Fibroblast of skin of back (primary cell): ENCODE results near the gene CRYBG3.
A peak's percentile ranks its signal among the peaks of the same experiment; 100 is the strongest.

Source experiments
- DNase-seq: peaks from one replicate; pipeline ENCODE4 v3.0.0-alpha.2; 2013

CRYBG3 gene

GRCh38 chr3:97948351-97949109 lies 126.7 kb downstream of the CRYBG3 start:
- DNase-seq = no peak

DNA sequence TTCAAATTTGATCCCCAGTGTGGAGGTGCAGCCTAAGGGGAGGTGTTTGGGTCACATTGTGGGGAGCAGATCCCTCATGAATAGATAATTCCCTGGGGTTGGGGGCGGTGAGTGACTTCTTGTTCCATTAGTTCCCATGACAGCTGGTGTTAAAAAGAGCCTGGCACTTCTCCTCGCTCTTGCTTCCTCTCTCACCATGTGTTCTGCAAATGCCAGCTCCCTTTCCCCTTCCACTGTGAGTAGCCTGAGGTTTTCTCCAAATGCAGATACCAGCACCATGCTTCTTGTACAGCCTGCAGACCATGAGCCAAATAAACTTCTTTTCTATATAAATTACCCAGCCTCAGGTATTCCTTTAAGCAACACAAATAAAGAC lies 127.3 kb downstream of the CRYBG3 start:
- DNase-seq = no peak

GRCh38 chr3:97949743-97950142 lies 127.9 kb downstream of the CRYBG3 start:
- DNase-seq = no peak

- no peak for DNase-seq
Observed at GRCh38 chr3:97950360-97950759, 128.5 kb downstream of the CRYBG3 start.

- no peak for DNase-seq
Observed at GRCh38 chr3:97952280-97952679, 130.5 kb downstream of the CRYBG3 start.

DNA sequence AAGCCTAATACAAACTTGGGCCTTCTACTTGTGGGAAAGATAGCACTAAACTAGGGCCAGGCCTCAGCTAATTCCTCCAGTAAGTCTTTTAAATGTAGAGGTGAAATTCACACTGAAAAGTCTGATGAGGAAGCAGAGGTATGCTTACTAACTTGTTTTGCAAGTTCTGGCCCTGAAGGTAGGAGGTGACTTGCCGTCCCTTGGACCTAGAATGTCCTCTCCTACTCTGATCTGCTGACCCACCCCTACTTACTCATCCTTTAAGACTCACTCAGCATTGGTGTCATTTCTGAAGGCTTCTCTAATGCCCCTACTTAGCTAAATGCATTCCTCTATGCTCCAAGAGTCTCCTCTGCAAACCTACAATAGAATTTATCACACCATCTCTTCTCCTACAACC lies 131.1 kb downstream of the CRYBG3 start:
- no peak for DNase-seq

DNA sequence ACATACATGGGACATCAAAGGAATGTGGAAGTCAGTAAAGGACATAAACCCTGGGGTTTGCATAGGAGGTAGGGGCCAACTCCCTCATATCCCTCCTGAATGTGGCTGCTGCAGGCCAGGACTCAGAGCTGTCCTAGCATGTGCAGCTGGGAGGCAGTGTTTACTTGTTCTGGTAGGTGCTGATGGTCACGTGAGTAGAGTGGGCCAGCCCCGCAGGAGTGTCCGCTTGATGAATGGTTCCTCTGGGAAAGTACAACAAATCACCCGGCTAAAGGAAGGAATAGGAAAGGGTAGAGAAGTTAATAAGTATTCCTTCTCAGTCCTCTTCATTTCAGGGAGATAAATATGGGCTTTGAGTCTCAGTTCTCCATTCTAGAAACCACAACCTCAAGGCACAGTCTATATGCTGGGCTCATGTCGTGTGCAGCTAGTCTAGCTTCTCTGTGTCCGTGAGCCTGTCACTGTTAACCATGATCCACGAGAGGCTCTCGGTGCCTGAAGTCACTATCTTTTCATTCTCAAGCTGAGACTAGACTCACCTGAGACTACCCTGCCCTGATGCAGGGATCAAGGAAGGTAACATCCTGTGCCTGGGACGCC lies 132.5 kb downstream of the CRYBG3 start:
- no peak for DNase-seq

- DNase-seq = no peak
Observed at GRCh38 chr3:97956051-97956450, 134.2 kb downstream of the CRYBG3 start.

GRCh38 chr3:97957617-97958311 lies 136.0 kb downstream of the CRYBG3 start:
- no peak for DNase-seq

DNA sequence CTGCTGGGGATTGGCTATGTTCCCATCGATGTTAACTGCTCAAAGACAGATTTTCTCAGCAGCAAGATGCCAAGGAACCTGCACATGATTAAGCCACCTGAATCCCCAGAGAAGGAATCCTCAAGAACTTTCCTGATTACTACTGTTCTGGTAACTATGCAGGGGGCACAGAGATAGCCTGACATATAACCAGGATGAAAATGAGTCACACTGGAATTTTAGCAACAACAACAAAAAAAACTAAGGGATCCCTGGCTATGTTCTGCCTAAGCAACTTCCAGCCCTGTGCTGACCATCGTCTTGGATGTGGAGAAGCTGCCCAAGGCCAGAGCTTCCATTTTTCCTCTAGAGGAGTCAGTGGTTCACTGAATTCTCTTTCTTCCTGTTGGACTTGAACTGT lies 136.6 kb downstream of the CRYBG3 start:
- peak; percentile 46 for DNase-seq

DNA sequence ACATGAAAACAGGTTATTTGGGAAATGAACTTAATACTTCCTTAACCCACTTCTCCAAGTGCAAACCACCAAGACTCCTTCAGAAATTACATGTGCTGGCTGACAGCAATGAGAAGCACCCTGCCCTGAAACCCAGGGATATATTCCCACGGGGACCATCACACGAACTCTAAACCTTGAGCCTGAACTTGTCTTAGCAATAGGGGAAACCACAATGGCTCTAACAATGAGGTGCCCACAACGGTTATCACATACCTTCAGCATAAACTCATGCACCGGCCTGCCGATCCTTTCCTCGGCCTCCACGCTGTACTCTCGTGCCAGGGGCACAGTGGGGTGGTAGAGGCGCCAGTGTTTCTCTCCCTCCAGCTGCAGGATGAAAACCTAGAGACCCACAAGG lies 137.0 kb downstream of the CRYBG3 start:
- no peak for DNase-seq

DNA sequence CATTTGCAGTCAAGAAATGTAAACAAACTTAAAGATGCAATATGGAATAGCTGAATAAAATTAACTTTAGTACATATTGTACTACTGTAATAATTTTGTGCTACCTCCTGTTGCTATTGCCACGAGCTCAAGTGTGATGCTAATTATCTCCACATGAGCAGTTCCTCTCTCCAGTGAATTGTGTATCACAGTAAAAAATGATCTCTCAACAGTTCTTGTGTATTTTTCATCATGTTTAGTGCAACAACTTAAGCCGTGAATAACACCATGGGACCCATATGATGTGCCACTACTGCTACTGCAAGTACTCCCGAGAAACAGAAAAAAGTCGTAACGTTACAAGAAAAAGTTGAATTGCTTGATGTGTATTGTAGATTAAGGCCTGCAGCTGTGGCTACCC lies 138.1 kb downstream of the CRYBG3 start:
- DNase-seq = no peak

GRCh38 chr3:97960551-97960950 lies 138.7 kb downstream of the CRYBG3 start:
- DNase-seq = no peak

GRCh38 chr3:97960993-97961766 lies 139.4 kb downstream of the CRYBG3 start:
- no peak for DNase-seq

- DNase-seq = no peak
Observed at GRCh38 chr3:97967966-97968365, 146.2 kb downstream of the CRYBG3 start.

DNA sequence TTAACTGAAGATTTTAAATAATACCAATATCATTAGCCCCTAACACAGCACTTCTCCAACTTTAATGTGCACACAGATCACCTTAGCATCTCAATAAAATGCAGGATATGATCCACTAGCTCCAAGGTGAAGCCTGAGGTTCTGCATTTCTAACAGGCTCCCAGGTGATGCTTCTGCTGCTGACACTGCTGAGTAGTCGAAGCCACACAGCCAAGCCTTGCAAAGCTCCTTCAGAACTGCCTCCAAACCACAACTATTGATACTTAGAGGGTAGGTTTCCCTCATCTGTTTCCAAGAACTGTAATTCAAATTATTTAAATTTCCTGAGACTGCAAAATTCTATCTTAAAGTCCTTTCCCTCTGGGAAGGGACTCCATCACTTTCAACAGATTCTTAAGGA lies 146.6 kb downstream of the CRYBG3 start:
- no peak for DNase-seq

DNA sequence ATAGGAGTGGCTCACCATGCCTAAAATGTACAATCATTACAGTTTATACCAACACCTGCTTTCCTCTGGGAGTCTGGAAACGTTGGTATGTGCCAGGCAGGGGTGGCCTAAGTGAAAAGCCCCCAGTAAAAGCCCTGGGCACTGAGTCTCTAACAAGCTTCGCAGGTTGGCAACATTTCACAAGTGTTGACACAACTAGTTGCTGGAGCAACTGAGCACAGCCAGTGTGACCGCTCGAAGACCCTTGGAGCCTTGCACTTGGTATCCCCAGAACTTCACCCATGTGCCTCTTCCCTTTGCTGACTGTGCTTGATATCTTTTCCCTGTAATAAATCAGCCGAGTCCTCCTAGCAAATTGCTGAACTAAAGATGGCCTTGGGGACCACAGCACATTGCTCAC lies 147.7 kb downstream of the CRYBG3 start:
- DNase-seq = no peak

- no peak for DNase-seq
Observed at GRCh38 chr3:97970156-97970555, 148.3 kb downstream of the CRYBG3 start.

DNA sequence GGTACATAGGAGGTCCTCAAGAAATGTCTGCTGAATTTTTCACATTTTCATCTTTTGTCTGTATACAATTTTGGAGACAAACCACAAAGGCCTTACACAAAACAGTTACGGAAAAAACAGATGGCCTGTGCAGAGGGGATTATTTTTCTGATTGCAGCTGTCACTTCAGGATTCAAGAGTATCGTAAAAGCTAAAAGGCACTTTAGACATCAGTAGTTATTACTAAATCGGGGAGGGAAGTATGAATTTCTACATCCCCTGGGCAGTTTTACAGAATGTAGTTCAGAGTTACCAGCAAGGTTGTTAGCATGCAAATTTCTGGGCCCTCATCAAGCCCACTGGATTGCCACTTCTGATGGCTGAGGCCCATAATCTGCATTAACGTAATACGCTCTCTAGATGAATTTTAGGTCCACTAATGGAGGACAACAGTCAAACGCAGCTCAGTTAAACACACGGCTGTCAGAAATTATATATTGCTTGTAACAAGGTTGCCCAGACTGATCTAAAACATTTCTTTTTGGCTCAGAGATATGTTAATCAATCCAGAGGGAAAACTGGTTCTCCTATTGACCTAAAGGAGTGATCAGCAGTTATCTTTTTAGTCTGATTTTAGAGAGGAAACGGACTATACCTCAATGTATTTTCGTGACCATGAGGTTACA lies 149.3 kb downstream of the CRYBG3 start:
- no peak for DNase-seq

DNA sequence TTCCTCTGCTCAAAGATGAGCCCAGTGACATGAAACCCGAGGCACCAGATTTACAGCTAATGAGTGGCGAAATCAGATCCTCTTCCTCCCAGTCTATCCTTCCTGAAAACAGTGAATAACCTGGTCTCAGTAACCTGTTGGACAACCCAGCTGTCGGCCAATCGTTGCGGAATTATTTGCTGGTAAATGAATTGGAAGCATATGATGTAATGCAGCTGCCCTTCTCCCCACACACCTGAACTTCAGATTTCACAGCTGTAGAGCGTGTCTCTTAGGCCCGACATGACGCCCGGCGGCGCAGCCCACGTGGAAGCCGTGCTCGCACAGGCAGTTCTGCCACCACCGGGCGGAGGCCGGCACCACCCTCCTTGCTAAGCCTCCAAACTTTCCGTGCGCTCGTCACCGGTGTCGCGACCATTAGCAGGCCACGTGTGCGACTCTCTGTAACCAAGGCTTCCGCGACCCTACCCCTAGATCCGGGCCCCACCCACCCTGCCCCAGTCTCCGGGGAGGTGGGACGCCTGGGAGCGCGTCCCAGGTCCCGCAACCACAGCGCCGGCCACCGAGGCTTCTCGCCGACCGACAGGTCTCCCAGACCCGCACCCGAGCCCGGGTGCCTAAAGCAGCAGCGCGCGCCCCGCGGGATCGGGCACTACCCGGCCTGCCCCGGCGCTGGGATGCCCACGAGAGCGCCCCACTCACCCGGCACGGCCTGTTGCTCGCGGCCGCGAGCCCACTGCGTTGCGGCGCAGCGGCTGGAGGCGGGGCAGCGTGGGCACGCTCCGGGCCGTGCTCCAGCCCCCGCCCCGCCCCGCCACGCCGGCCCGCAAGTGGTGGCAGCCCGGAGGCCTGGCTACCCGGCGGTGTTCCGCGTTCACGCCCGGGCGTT lies 150.1 kb downstream of the CRYBG3 start, which contains the start of gene RIOX2:
RIOX2 (minus strand) TSS at position 753 of the 889 bp plus-strand sequence. CDS start 4,838 bp downstream, outside the sequence.
- DNase-seq = peak; percentile 70

- no peak for DNase-seq
Observed at GRCh38 chr3:97972976-97973375, 151.2 kb downstream of the CRYBG3 start.
